SU-DHL-6 (cell line): Measurements from ENCODE around the gene RPS6KA6.

Source experiments
- H2AFZ ChIP-seq: fragments of 200-600 bp; sonication (generic); 2 replicates; pipeline ENCODE4 v1.6.1; 2014; ENCODE audit warnings: low read depth, mild to moderate bottlenecking, moderate library complexity, mixed read lengths, antibody characterized with exemption, low read length; ENCODE audit not compliant: severe bottlenecking
- H3F3A ChIP-seq: fragments of 200-600 bp; shearing (Covaris generic); 2 replicates; pipeline ENCODE4 v1.6.0; 2016; ENCODE audit warnings: antibody characterized with exemption, mild to moderate bottlenecking; ENCODE audit not compliant: insufficient read depth
- H3K27ac ChIP-seq: fragments of 200-600 bp; sonication (generic); 2 replicates; pipeline ENCODE4 v1.5.1; 2016; ENCODE audit warnings: low read depth, mild to moderate bottlenecking, low read length, moderate library complexity, mixed read lengths
- H3K27me3 ChIP-seq: fragments of 200-600 bp; sonication (generic), shearing (Covaris generic); 2 replicates; pipeline ENCODE4 v1.6.0; 2014; ENCODE audit warnings: mild to moderate bottlenecking, low read length
- H3K36me3 ChIP-seq: fragments of 200-600 bp; sonication (generic); 2 replicates; pipeline ENCODE4 v1.6.1; 2014; ENCODE audit warnings: mild to moderate bottlenecking, low read length, mixed read lengths
- H3K4me2 ChIP-seq: fragments of 300-600, 200-600 bp; shearing (Covaris generic), sonication (generic); 2 replicates; pipeline ENCODE4 v1.6.0; 2014; ENCODE audit warnings: low read length, low read depth, mild to moderate bottlenecking; ENCODE audit not compliant: poor library complexity, severe bottlenecking
- H3K4me3 ChIP-seq: fragments of 200-600 bp; sonication (generic); 2 replicates; pipeline ENCODE4 v1.5.1; 2014; ENCODE audit warnings: antibody characterized with exemption, low read length, mild to moderate bottlenecking, mixed read lengths; ENCODE audit not compliant: insufficient read depth, poor library complexity, severe bottlenecking
- H3K79me2 ChIP-seq: fragments of 200-600 bp; sonication (generic); 2 replicates; pipeline ENCODE4 v1.6.1; 2014; ENCODE audit warnings: mild to moderate bottlenecking, low read length, moderate library complexity; ENCODE audit not compliant: insufficient read depth
- H3K9ac ChIP-seq: fragments of 200-600 bp; sonication (generic); 2 replicates; pipeline ENCODE4 v1.7.0; 2014; ENCODE audit warnings: mild to moderate bottlenecking, low read length
- H3K9me2 ChIP-seq: fragments of 200-600 bp; sonication (generic); replicated peaks from 2 replicates; pipeline ENCODE4 v1.6.1; 2014; ENCODE audit warnings: low read length; ENCODE audit not compliant: insufficient read depth
- H3K9me3 ChIP-seq: fragments of 200-600 bp; sonication (generic); 2 replicates; pipeline ENCODE4 v1.6.1; 2014; ENCODE audit warnings: low read length, mixed read lengths; ENCODE audit not compliant: insufficient read depth
- H4K20me1 ChIP-seq: fragments of 200-600 bp; sonication (generic); 2 replicates; pipeline ENCODE4 v1.6.1; 2014; ENCODE audit warnings: low read depth, mild to moderate bottlenecking, antibody characterized with exemption, low read length, moderate library complexity, mixed read lengths
- CTCF ChIP-seq: fragments of 200-600 bp; sonication (generic); IDR thresholded peaks from one replicate; pipeline ENCODE4 v1.5.1; 2017; ENCODE audit warnings: antibody characterized with exemption, mild to moderate bottlenecking, low read length, moderate library complexity; ENCODE audit not compliant: insufficient read depth, poor library complexity, severe bottlenecking
- EZH2phosphoT487 ChIP-seq: fragments of 200-600 bp; sonication (generic), shearing (Covaris generic); conservative IDR thresholded peaks from 2 replicates; pipeline ENCODE4 v1.6.1; 2018; ENCODE audit warnings: mild to moderate bottlenecking, antibody characterized with exemption, low read length, moderate library complexity, mixed read lengths

Gene RPS6KA6

GRCh38 chrX:84216881-84217280, 28.9 kb upstream of the RPS6KA6 start:
- no peak overlapping the region for H3K9ac ChIP-seq
- no peak overlapping the region for H2AFZ ChIP-seq

GRCh38 chrX:84216406-84216805, 28.4 kb upstream of the RPS6KA6 start:
- H3K4me2 ChIP-seq, result no peak overlapping the region
- no peak overlapping the region for H3K9ac ChIP-seq
- H3K4me3 ChIP-seq, result no peak overlapping the region
- H3K9me2 ChIP-seq, result no peaks in the 10 kb centered on the region
- H3K36me3 ChIP-seq, result no peaks in the 10 kb centered on the region
- H2AFZ ChIP-seq, result no peak overlapping the region
- H3K27me3 ChIP-seq, result no peaks in the 10 kb centered on the region
- H3F3A ChIP-seq, result no peaks in the 10 kb centered on the region
- H3K79me2 ChIP-seq, result no peaks in the 10 kb centered on the region
- TF ChIP-seq CTCF, result no peak
- TF ChIP-seq EZH2phosphoT487, result no peak
- H4K20me1 ChIP-seq, result no peaks in the 10 kb centered on the region
- H3K27ac ChIP-seq, result no peak overlapping the region
- H3K9me3 ChIP-seq, result no peaks in the 10 kb centered on the region

More at GRCh38 chrX:84216881-84217280, 28.9 kb upstream of the RPS6KA6 start:
- no peaks in the 10 kb centered on the region for H3K9me2 ChIP-seq
- H3K27ac ChIP-seq, result no peak overlapping the region
- TF ChIP-seq CTCF (no peak), EZH2phosphoT487 (no peak)
- H3K4me3 ChIP-seq, result no peak overlapping the region
- no peaks in the 10 kb centered on the region for H3K36me3 ChIP-seq
- no peaks in the 10 kb centered on the region for H4K20me1 ChIP-seq
- H3K79me2 ChIP-seq, result no peaks in the 10 kb centered on the region
- no peaks in the 10 kb centered on the region for H3F3A ChIP-seq
- H3K9me3 ChIP-seq, result no peaks in the 10 kb centered on the region
- no peaks in the 10 kb centered on the region for H3K27me3 ChIP-seq
- H3K4me2 ChIP-seq, result no peak overlapping the region

- no peaks in the 10 kb centered on the region for H3K36me3 ChIP-seq
- no peaks in the 10 kb centered on the region for H3K9me3 ChIP-seq
- no peak for TF ChIP-seq CTCF
- no peak for TF ChIP-seq EZH2phosphoT487
- no peaks in the 10 kb centered on the region for H3K27me3 ChIP-seq
- no peak overlapping the region for H3K4me3 ChIP-seq
- no peak overlapping the region for H3K9ac ChIP-seq
- no peaks in the 10 kb centered on the region for H3F3A ChIP-seq
- H3K4me2 ChIP-seq, result no peak overlapping the region
- no peaks in the 10 kb centered on the region for H3K9me2 ChIP-seq
- H4K20me1 ChIP-seq, result no peaks in the 10 kb centered on the region
- no peak overlapping the region for H2AFZ ChIP-seq
- no peak overlapping the region for H3K27ac ChIP-seq
- H3K79me2 ChIP-seq, result no peaks in the 10 kb centered on the region
These were observed 17.3 kb upstream of the RPS6KA6 start for GRCh38 chrX:84205276-84205675.
